GM20000 (cell line): ENCODE results near the gene SH3RF3.

Experiments
- DNase-seq: peaks from one replicate; pipeline ENCODE4 v3.0.0; 2012; ENCODE audit warnings: low spot score
- TF ChIP-seq, protein P1 (sequence below): IDR thresholded peaks from 2 replicates; pipeline ENCODE4 v1.5.1; 2012; ENCODE audit warnings: mild to moderate bottlenecking, control low read depth; ENCODE audit errors: extremely low read depth, missing control alignments

SH3RF3 gene

DNA sequence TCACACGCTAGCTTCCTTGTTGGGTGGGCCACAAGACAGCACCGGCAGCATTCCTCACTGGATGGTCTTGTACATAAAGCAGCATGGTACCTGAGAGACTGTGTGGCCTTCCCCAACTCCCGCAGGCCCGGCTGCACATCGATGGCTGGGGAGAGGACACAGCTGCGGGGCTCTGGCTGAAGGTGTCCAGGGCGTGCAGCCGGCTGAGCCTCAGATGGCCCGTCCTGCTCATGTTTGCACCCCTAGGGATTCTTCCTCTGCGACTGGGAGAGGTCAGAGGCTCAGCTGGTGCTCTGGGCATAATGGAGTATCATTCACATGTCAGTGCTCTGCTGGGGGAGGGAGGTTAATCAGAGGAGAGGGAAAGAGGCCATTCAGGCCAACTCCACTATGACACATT lies 276.9 kb downstream of the SH3RF3 start:
- DNase-seq = no peak
- TF ChIP-seq, protein P1, sequence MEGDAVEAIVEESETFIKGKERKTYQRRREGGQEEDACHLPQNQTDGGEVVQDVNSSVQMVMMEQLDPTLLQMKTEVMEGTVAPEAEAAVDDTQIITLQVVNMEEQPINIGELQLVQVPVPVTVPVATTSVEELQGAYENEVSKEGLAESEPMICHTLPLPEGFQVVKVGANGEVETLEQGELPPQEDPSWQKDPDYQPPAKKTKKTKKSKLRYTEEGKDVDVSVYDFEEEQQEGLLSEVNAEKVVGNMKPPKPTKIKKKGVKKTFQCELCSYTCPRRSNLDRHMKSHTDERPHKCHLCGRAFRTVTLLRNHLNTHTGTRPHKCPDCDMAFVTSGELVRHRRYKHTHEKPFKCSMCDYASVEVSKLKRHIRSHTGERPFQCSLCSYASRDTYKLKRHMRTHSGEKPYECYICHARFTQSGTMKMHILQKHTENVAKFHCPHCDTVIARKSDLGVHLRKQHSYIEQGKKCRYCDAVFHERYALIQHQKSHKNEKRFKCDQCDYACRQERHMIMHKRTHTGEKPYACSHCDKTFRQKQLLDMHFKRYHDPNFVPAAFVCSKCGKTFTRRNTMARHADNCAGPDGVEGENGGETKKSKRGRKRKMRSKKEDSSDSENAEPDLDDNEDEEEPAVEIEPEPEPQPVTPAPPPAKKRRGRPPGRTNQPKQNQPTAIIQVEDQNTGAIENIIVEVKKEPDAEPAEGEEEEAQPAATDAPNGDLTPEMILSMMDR = no peak

DNA sequence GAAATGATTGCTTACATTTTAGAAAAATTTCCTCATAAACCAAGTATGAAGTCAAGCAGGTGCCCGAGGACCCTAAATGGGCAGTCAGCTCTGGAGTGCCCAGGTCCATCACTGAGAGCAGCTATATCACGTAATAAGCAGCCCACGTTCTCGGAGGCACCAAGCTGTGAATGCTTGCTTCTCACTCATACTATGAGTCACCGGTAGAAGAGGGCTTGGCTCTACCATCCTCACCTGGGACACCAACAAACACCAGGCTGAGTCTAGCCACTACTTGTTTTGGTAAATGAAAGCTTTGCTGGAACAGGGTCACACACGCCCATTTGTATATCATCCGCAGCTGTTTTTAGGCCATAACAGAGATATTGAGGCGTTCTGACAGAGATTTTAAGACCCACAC lies 277.3 kb downstream of the SH3RF3 start:
- DNase-seq = no peak
- TF ChIP-seq, protein P1 = no peak

DNA sequence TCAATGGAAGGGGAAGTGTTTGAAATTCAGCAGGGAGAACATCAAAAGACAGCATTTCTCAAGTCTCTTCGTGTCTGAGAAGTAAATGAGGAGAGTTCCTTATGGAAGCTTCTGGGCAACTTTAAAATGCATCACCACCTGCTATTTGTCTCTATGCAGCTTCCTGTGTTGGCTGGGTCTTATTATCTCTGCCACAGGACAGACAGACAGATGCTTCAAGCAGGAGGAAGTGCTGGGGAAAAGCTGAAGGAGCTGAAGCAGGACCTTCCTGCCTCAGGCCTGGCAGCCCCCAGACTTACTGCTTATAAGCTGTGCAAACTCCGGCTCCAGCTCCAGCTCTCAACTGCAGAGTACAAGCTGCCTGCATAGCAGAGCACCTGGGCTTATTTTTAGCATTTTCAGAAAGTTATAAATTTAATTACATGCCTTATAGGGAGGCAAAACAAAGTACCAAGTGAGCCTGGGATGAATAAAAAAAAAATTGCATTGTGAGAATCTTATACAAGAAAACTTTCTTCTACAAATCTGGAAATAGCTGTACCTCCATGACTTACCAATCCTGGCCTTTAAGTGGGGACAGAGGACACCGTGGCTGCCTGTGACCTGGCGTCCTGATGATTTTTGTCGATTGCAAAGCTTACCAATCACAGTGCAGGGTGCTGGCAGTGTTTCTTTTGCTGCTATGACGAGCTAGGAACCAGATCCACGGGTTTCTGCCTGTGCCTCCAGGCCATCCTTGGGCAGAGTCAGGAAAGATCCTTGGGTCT lies 278.5 kb downstream of the SH3RF3 start:
- TF ChIP-seq, protein P1 = no peak
- DNase-seq = no peak

DNA sequence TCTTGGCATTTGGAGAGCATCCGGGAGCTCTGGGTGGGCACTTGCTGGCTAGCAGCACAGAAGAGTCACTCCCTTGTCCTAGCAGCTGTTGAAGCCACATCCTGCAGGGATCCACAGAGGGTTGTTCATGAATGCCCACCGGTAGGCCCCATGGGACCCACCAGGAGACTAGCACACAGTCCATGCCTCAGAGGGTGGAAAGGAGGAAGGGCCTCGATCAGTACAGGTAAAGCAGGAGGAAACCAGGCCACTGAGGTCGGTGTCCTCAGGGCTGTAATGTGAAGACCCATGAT lies 279.0 kb downstream of the SH3RF3 start:
- TF ChIP-seq, protein P1 = no peak
- no peak for DNase-seq

DNA sequence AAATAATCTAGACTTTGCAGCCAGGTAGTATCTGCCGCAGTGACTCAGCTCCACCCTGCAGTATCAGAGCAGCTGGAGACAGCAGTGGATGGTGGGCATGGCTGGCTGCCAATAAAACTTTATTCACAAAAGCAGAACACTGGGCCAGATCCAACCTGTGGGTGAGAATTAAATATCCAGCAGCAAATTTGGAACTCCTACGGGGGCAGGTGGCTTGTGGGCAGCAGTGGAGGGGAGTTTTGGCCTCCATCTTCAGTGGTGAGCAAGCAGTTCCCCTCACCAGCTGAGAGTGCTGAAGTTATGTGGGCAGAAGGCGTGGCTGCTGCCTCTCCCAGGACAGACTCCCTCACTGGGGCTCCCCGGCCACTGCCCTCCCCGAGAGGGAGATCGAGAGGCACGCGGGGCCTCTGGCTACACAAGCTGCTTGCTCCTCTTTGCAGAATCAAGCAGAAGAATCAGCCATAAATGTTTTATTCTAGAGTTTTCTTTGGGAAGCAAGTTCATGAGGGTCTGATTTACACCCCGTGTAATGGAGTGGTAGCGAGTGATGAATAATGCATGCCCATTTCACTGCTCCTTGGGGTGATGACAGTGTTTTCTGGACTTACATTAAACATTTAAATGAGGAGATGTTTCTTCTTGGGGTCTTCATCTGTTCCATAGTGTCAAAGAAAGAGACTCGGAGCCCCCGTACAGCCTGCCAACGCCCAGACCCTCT lies 280.5 kb downstream of the SH3RF3 start:
- DNase-seq = no peak
- TF ChIP-seq, protein P1 = no peak

DNA sequence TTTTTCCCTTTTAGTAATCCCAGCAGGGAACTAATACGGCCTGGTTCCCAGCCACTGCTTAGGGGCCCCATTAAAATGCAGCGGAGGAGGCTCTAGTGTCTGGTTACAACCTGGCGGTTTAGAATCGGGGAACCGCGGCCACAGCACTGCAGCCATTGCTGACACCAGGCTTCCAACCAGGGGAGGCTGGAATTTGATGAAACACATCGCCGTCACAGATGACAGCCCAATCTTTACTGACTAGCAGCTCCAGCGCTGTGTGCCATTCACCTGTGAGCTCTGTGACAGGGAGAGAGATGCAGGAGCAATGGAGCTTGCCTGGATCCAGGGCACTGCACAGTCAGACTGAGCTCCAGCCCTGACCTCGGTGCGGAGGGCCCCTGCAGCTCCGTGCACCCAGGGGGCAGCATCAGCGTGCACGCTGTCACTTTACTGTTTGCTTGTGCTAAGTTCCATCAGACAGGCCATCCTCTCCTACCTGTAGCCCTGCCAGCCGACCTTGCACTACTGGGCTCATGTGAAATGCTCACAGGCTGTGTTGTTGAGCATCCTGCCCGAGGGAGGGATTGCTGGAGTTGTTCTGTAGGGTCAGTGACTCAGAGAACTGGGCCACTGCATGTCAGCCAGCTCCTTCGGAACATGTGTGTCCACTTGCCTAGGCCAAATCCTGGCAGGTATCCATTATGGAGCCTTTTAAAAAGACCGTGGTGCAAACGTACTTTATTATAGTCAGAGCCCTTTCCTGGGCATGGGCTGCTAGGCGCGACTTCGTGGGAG lies 281.2 kb downstream of the SH3RF3 start:
- TF ChIP-seq, protein P1 = no peak
- no peak for DNase-seq
